HG02970 (cell line): Measurements from ENCODE around the gene PML.

ENCODE experiments used
- ATAC-seq: cut with Tn5 transposase; IDR thresholded peaks from one replicate; pipeline ENCODE4 v1.9.1; 2021; ENCODE audit warnings: mild to moderate bottlenecking, moderate library complexity, moderate number of reproducible peaks; ENCODE audit not compliant: unreplicated experiment, low FRiP score

The PML gene

DNA sequence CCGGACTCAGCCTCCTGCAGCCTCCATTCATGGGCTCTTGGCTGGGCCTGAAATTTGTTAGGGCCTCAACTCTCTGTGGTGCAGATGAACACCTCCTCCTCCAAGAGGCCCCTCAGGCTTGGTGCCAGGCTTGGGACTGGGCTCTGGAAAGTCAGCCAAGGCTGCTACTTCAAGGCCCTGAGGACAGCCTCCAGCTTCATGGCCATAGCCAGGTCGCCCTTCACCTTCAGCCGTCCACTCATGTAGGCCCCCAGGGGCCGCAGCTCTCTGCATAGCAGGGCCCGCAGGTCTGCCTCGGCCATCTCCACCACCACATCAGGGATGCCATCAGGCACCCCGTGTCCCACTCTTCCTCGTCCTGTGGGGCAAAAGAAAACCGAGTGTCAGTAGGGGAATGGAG, 10.7 kb upstream of the PML start:
- no peak for ATAC-seq

DNA sequence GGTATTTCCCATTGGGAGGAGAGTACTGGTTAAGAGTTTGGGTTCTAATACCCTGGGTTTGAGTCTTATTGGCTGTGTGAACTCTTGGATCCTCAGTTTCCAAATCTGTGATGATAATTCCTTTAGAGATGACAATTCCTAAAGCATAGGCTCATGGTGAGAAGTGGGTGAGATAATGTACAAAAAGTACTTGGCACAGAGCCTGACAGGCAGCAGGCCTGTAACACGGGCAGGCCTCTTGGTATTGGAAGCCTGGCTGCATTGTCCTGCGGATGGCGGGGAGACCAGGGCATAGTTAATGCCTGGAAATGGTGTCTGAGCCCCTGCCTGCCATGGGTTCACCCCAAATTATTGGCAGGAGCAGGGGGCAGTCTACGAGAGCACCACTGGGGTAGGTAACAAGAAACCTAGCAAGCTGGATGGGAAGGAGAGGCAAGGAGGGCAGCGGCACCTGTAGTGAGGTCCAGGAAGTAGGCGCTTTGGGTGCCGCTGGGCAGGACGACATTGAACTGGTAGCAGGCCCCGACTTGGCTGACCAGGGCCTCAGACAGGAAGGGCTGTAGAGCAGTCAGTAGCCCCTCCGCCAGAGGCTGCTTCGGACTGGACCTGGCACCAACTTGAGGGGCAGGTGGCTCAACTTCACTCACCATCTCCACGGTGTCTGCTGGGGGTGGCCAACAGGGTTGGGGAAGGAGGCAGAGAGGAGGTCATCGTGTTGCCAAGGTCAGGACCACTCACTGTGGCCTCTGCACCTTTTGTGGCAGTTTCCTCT, 10.1 kb upstream of the PML start:
- no peak for ATAC-seq

DNA sequence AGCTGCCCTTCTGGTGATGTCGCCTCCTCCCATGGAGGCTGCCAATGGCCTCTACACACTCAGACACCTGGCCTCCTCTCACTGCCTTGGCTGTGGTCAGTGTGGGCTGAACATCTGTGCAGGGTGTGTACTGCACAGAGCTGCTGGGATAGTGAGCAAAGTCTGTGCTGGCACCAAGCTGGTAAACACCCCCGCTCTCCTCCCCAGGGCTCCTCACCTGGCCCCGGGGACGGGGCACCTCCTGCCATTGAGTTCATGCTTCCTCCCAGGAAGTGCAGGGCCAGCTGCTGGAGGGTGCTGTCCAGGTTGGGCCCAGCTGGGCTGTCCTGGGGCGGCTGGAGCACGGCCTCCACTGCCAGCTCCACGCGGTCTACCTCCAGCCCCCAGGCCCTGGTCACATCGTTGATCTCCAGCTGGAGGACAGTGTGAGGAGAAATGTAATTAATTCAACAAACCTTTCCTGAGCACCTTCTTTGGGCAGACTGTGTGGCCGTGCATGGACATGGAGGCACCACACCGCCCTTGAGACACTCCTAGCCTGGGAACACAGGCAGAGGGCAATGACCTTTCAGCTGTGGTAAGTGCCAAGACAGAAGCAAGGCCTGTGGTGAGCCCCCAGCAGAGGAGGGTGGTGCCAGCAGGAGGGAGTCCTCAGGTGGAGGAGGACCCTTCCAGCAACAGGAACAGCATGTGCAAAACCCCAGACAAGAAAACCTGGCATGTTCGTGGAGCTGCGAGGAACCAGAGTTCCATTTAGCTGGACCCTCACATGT, 9.2 kb upstream of the PML start:
- ATAC-seq, result no peak

DNA sequence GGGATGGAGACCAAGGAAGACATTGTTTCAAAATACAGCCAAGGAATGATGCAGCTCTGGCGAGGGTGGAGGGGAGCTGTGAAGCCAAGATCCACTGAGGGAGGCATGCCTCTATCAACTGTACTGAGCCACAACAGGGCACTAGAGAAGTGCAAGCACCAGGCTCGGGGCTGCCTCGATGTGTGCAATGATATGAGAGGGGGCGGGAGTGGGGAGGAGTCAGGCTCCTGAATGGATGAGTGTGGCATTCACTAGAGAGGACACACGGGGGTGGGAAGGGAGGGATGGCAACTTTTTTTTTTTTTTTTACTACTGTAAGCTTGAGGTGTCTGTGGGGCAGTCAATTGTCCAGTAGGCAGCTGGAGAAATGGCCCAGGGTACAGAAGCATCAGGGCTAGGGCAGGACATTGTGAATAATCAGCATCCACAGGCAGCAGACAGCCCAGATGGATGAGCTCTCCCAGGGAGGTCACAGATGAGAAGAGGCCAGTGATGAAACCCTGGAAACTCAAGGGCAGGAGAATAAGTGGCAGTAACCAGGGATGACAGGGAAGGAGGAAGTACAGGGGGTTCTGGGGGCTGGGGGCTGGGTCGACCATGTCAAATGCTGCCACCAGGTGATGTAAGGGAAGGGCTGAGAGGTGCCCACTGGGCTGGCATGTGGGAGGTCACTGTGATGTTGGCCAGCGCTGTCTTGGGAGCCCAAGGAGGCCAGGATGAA, 8.3 kb upstream of the PML start:
- ATAC-seq, result no peak

DNA sequence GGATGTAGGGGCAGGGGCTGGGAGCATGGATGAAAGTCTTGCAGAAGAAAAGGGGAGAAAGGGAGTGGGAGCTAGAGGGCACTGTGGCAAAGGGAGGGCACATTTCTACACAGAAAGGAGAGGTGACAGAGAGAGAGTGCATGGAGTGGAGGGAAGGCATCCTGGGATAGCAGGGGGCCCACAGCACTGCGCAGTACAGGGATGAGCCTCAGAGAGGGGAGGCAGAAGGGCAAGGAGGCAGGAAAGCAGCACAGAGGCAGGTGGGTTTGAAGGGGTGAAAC, 7.8 kb upstream of the PML start:
- ATAC-seq, result no peak

DNA sequence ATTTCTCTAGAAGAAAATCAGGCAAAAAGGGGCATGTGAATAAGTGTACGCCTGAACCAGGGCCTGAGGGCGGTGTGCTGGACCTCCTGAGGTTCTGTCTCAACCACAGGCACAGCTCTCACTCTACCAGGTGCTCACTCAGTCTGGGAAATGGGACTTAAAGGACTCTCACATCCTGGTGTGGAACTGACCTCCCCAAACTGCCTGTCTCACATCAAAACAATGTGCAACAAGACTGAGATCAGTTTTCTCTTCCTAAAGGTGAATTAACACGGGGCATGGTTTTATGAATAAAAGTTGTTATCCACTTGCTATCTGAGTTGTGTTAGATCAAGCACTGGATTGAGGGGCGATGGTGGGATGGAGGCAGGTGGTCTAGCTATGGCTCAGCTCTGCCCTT, 7.3 kb upstream of the PML start:
- no peak for ATAC-seq

DNA sequence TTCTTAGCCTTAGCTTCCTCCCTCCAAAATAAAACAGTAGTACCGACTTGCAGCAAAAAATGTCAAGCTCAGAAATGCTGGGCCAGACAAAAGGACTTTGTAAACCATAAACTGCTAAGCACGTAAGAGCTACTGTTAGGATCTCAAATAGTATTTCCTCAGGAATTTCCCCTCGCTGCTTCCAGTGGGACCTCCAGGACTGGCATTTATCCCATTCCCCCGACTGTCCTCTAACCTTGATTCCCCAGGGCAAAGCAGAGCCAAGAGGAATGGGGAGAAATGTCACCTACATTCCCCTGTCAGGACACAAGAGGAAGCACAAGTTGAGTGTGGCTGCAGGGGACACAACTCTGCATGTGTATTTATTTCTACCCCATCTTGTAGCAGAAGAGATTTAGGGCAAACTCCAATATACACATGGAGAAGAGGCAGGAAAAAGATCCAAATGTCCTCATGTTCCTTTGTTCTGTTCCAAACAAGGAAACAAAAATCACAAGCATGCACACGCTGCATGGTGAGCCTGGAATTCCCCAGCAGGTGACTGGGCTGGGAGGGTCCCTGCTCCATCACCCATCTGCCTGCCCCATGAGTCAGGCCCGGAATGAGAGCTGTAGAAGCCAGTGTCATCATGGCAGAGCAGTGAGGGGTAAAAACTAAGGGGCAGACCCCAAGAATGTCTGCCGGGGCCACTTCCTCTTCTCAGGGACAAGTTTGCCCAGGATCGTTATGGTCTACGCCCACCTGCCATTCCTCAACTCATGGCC, 6.7 kb upstream of the PML start:
- ATAC-seq, result no peak

DNA sequence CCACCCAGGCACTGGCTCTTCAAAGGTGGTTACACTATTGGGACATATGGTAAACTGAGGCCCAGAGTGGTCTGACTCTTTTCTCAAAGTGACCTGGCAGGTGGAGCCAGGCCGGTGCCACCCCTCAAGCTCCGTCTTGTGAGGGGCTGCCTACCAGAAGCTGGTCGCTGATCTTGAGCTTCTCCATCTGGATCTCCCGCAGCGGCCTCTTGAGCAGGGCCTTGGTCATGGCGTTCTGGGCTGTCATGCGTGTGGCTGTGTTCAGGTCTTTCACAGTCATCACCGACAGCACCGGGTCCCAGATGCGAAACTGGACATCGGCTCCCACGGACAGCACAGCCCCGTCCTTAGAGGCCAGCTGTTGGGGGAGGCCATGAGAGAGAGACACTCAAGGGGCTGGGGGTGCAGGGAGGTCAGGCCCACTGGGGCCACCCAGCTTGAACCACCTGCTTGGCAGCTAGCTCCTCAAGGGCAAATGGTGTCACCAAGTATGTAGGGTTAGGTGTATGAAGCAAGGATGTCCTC, 6.0 kb upstream of the PML start:
- ATAC-seq, result no peak

DNA sequence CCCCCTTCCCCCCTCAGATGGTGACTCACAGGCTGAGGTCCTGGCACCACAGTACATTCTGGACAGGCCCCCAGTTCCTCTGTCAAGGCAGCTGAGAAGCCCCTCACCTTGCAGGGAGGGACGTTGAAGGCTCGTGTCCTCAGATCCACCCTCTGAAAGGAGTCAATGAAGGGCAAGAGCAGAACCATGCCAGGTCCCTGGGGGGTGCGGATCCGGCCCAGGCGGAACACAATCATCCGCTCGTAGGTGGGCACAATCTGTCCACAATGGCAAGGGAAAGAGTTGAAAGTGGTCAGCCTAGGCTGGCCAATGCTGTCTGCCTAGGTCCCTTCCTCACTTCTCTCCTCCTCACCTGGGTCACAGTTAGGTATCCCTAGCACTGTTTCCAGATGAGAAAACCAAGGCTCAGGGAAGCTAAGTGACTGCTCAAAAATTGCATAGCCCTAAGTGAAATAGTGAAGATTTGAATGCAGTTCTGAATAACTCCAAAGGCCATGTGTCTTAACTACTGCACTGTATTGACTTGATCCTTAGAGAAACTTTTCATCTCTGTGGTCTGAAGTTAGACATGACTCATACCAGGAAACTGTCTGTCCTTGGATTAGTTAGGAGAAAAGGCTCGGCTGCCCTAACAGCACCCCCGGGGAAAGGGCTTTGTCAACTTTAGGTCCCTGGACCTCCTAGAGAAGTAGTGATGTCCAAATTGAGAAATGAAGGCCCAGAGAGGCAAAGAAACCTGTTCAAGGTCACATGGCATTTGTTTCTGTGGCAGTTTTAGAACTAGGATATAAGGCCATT, 5.3 kb upstream of the PML start:
- ATAC-seq, result no peak

DNA sequence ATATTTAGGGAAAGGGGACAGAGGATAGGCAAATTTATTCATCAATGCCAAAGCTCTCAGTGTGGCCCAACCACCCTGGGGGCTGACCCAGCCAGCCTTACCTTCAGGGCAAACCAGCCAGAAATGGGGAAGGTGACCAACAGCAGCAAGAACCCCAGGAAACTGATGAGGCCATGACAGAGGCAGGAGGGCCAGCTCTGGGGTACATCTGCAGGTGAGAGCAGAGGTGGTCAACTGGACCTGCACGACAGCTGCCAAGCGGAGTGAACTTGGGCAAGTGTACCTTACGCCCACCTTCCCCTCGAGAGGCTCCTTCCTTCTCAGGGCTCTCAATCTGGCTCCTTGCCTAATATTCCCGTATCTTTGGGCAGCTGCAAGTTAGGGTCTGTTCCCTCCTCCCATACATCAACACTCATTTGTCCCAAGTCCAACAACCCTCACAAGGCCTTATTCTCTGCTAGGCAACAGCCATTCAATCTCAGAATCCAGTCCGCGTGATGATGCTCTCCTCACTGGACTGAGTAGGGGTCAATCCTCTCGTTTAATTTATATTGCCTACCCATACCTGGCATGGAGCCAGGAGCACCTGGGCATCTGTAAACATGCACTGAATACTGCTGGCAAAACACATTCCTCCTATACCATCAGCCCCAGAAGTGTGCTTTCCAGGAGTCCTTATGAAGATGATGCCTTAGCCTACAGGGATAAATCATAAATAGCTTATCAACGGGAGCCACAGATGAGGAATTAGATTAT, 4.1 kb upstream of the PML start:
- ATAC-seq, result no peak

DNA sequence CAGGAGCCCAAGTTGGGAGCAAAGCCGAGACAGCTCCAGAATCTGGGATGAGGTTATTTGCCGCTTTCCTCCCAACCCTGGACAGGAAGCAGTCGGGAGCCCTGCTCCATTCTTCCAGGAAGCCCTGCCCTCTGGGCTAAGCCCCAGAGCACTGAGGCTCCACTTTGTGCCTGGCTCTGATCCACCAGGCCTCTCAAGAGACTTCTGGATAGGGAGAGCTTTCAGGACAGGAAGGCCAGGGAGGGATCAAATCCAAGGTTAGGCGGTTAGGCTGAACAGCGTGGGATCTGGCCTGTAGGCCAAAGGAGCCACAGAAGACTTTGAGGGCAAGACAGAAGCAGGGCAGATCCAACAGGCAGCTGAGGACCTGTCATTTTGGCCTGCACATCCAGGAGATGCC, 3.3 kb upstream of the PML start:
- ATAC-seq, result no peak

DNA sequence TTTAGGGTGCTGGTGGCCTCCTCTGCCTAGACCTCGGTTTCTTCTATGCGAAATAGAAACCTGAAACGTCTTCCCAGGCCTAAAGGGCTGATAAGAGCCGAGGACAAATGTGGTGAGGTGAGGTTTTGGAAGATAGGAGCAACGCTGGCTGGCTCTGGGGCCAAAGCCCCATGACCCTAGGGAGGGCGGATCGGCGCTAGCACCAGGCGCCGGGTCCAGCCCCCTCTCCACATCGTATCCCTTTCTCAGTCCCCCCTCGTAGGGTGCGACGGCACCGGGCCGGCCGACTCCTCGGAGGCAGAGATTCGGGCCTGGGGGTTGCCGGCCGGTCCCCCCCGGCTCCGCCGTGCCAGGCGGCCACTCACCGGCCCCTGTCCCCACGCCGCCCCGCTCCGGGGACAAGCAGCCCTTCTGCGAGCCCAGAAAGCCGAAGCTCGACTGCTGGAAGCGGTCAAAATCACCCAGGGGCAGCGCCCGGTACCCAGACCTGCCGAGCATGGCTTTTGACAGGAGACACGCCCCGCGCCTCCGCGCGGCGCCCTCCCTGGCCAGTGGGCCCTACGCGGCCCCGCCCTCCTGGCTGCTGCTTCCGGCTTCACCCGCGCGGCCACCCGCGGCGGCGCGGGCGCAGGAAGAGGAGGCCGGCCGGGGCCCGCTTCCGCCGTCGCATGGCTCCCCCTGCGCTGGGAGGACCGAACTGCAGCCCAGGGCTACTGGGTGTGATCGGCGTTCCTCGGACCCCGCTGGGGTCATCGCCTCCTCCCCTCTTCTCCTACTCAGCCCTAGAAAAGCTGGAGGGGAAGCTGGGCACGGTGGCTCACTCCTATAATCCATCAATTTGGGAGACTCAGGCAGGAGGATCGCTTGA, 2.6 kb upstream of the PML start, which contains the start of gene STOML1:
STOML1 (minus strand) TSS at position 570 of the 868 bp plus-strand sequence; CDS start at position 498, 72 bp downstream.
- ATAC-seq, result peak; percentile 71

DNA sequence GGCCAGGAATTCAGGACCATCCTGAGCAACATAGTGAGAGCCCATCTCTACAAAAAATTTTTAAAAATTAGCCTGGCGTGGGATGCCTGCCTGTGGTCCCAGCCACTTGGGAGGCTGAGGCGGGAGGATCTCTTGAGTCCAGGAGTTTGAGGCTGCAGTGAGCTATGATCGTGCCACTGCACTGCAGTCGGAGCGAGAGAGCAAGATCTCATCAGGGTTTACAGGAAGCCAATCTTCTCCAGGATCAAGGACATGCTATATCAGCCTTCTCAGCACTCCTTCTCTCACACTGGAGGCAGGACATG, 2.0 kb upstream of the PML start:
- ATAC-seq, result no peak

DNA sequence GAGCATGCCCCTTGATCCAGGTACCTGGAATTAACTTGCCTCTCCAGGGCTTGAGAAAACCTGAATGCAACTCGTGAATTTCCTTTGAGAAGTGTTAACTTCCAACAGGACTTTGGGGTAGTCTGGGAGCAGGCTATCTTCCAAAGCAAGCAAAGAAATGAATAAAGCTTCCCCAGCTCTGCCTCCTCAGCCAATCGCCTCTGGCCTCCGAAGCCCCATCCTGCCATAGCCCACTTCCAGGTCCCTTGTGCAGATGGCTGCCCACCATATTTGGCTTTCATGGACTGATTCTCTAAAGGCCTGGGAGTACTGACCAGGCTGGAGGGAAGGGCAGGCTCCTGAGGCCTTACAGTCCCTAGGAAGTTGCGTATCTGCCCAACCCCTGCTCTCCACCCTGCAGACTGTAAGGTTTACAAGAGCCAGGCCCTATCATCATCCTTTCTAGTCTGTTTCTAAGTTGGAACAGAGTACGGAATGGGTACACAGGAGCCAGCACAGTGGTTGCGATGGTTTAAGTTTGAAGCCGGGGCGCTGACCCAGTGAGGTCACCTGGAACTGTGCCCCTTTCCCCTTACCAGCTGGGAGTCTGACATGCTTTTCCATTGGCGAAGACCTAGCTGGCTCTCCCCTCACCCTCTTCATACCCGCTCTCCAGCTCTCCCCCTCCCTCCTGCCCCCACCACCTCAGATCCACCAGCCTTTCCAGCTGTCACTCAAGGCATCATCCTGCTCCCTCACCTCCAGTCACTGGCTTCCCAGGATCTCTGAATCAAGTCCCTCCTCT, 1.1 kb upstream of the PML start:
- ATAC-seq, result no peak

DNA sequence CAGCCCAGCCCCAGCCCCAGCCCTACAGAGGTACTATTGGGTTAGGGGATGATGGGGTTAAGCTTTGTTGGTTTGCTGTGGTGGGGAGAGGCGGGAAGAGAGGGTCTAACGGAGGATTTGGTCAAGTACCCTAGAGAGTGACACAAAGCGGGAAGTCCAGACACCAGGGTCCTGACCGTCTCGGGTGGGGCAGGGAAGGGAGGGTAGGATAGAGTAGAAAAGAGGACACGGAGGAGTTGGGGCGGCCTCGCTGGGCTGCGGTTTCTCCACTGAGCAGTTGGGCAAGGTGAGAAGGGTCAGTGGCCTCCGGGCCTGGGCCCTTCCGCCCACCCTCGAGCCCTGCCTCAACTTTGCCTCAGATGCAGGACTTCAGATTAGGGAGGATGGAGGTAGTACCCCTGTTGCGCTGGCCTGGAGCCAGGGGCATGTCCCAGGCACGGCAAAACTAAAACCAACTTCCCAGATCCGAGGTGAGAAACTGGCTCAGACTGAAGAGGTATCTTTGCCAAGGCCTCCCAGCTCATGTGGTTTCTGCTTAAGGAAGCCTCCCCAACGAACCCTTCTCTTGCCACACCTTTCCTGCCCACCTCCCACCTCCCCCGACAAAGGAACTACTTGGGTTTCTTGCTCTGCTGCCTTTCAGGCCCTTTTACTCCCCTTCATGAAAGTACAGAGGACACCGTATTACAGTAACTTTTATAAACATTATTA, 551 bp downstream of the PML start:
- no peak for ATAC-seq

DNA sequence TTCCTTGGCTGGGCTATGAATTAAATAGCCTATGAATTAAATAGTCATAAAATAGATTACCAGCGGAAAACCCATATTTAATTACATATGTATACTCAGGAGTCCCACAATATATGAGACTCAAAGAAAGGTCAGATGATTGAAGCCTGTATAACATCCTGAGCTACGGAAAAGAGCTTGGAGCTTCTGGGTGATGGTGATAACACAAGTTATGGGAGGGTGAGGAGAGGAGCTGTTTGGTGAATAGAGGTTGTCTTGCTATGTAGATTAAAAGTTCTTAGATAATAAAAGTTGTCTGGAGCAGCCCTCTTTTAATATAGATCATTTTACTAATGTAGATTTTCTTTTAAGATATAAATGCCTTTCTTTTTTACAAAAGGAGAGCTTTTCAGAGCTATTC, 1.8 kb downstream of the PML start:
- no peak for ATAC-seq

DNA sequence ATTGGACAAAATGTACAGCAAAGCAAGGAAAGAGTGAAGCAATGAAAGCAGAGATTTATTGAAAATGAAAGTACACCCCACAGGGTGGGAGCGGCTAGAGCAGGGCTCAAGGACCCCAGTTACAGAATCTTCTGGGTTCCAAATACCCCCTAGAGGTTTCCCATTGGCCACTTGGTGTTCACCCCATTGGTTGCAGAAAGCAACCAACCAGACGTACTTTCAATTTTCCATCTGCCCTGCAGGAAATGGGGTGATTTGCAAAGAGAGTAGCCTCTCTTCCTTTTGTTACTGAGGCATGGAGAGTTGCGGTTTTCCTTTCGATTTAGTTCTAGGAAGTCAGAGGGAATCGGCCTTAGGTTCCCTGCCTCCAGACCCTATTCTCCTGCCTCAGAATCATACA, 2.4 kb downstream of the PML start:
- no peak for ATAC-seq
